ENCODE results near the gene CADM3.
A peak's percentile ranks its signal among the peaks of the same experiment; 100 is the strongest.

Gene CADM3

DNA sequence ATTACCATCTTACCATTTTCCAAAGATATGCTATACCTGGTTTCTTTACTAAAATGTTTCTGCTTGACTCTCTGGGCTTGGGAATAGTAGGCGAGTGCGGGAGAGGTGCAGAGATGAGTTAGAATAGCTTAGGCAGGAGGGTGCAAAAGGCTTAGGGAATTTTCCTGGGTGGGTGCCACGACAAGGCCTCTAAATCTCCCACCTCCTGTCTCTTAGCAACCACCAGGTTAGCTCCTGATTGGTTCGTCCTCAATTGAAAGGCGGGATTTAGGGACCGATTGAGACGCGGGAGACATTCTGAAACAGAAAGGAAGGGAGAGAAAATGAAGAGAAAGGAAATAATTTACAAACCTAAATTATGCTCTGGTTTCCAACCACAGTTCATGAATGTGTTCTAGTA lies 36.4 kb downstream of the CADM3 start:
- no peak for DNase-seq

DNA sequence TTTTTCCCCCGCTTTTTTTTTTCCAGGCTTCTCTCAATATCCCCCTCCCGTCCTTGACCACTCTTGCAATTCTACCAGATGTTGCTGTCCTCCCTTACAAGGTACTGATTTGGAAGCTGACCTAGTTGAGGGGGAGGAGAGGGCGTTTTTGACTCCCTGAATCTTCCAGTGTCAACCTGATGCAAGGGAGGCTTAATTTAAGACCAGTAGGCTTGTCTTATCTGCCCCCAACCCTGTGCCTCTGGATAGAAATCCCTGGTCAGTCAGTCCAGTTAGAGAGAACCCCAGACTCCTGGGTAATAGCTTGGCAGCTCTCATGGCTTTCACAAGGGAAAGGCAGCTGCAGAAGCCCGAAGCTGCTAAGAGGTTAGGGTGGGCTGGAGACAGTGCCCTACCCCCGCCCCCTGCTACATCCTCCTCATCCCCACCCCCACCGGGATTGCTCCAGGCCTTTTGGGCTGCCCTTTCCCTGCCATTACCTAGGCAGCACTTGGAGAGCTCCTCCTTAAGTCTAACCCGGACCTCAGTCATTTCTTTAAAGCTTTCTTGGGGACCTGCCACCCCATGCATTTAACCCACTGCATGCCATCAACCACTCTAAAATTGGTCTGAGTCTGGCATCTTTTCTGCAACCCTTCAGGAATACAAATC lies 36.9 kb downstream of the CADM3 start:
- DNase-seq = no peak

DNA sequence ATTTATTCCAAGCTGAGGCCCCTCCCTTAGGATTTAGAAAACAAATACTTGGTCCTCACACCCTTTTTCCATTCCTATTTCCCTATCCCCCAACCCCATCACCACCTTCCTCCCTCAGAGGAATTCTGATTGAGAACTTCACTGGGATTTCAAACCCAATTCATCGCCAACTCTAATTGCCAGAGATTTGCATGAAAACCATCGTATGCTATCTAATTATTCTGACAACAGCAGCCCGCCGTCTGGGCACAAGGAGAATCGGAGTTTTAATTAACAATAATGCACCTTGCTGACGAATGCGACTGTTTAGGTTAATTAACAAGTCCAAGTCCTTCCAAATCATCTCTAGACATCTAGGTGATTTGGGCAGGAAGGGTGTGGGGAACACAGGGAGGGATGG lies 37.6 kb downstream of the CADM3 start:
- DNase-seq = no peak

DNA sequence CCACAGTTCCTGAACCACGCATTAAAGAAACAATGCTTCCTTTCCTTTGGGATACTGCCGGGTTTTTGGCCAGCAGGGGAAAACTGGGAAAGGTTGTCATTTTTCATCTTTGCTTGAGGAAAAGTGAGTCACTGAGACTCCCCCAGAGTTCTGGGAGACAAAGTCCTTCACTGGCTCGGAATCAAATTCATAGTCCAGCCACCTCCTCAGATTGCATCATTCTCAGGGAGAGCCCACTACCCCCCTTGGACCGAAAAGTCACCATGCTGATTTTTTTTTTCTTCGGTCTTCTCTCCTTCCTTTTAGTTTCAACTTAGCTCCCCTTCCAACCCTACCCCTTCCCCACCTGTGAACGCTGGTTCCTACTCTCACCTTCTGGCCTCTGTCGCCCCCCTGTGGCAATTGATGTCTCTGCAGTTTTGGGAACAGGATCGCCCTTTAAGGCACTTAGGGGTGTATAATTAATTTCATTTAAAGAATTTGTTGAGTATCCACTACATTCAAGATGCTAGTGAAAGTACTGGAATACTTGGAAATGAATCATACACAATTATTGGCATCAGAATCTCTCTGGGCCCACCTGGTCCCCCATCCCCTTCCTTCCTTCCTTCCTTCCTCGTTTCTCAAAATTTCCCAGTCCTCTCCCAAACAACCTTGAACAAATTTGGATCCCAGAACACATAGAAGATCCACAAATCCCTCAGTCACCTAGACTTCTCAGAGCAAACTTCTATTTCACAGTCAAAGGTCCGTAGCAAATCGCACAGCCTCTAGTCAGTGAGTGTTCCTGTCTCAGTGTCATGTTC lies 40.1 kb downstream of the CADM3 start:
- DNase-seq = peak; percentile 11

DNA sequence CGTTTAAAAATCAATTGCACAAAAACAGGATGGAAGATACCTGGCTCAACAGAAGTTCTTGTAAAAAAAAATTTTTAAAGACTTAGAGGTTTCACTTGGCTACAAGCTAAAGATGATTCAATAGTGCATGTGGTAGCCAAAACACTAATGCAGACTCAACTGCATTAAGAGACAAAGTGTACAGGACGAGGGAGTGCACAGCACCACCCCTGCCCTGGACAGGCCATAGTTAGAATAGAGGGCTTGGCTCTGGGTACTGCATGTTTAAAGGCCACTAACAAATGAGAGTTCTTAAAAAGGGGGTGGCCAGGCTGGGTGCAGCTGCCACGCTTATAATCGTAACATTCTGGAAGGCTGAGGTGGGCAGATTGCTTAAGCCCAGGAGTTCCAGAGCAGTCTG lies 41.2 kb downstream of the CADM3 start:
- no peak for DNase-seq

DNA sequence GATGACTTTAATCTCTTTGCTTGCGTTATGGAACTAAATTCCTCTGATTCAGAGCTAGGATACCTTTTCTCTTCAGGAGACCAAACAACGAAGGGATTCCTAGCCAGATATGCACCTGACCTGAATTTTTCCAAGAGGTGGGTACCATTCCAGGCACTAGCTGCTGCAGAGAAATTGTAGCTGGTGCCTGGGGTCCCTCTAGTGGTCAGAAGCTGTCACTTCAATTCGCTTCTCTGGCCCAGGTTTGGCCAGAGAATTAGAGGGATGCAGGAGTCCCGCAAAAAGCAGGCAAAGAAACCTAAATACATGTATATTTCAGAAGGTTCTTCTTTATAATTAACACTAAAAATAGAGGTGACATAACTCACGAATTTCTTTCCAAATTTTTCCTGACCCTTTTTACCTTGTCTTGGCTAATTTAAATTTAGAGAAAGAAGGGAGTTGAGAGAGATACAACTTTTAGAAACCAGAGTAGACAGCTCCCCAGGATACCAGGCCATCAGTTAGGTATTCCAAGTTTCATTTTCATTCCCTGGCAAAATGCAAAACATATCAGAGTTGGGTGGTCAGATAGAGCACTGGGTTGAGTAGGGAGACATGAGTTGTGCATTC lies 42.8 kb downstream of the CADM3 start:
- DNase-seq = peak; percentile 11

DNA sequence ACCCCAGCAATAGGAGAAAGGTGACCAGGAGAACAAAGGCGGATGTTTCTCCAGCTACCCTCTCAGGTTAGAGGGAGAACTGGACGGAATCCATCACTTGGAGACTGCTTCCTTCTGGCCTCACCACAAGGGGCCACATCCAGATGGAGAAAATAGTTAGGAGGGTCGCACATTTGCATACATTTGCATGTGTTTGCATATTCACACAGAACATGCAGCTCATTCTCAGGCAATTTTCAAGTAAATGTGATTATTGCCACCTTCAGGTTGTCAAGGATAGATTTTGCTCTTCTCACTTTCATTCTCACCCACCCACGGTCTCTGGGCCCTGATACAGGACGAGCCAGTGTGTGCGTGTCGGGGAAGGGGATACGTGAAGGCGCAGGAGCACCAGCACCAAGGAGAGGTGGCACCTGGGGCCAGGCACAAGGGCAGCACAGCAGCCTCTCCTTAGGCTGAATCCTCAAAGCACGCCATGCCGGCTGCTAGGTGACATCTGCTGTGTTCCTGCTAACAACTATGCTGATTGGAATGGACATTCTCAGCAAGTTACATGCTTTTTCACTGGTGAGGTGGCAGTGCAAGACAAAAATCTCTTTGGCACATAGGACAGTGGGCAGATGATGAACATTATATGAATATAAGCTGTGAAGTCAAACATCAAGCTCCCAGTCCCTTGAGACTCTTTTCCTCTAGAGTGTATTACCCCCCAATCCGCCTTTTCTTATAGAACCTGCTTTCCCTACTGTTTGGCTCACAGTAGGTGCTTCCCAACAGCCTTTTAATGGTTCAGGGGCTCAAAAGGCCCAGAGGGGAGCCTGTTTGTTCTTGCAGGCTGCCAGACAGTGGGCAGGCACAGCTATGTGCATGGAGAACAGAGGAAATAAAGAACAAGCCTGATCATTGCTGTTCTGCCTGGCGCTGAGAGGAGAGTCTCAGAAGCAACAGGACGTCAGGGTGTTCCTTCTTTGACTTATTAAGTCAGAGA lies 47.5 kb downstream of the CADM3 start:
- DNase-seq = no peak

DNA sequence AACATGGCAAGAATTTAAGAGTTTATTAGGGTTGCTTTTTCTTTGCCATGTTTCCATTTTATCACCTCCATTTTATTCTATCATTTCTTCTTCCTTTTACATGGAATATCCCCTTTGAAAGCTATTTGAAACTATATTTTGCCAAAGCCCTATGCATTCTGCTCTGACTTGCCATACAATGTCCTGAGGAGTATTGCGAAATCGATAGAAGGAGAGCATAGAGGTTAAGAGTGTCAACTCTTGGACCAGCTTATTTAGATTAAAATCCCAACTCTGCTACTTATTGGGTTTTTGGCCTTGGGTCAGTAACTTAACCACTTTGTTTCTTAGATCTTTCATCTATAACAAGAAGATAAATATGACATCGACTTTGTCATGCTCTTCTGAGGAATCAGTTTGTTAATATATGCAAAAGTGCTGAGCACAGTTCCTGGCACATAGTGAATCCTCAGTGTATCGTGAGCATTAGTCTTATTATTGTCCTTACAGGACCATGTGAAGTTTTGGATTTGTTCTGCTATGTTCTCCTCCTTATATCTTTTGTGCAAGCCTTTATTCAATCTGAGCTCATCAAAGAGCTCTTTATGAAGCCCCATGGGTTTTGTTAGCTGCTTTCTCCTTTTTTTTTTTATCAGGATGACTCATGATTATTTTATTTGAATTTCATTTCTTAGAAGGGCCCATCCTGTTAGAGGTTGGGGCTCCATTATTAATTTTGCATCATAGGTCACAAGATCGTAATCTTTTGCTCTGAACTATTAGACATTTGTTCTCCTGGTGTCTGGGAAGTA lies 50.9 kb downstream of the CADM3 start:
- DNase-seq = no peak

DNA sequence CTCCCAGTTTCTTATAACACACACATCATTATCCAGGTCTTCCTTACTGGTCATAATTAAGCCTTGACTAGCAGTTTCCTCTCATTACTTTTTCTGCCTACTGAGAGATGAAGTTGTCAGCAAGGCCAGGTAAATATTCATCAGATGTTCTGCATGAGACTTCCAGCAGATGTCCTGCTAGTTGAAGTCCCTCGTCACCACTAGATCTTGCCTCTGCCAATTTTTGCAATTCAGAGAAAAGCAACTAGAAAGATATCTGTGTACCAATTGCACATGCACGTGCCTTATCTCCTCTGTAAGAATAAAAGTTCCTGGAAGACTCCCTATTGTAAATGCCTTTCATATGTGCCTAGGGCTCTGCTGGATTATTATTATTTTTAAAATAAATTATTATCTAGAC lies 51.6 kb downstream of the CADM3 start:
- no peak for DNase-seq

DNA sequence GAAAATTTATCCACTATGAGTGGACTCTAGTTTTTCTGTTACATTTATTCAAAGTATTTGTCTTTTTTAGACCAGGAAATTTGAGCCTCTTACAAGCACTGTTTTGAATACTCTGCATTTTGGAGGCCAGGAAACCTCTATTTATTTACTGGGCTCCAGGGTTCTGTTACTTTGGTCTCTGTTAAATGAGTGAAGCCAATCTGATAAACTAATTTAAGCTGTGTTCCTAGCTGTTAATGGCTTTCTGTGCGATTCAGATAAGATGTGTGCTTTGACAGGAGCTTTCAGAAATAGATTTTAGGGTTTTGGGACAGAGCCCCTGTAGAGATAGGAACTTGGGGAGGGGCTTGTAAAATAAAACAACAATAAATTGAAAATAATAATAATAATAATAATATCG lies 57.1 kb downstream of the CADM3 start:
- DNase-seq = no peak

DNA sequence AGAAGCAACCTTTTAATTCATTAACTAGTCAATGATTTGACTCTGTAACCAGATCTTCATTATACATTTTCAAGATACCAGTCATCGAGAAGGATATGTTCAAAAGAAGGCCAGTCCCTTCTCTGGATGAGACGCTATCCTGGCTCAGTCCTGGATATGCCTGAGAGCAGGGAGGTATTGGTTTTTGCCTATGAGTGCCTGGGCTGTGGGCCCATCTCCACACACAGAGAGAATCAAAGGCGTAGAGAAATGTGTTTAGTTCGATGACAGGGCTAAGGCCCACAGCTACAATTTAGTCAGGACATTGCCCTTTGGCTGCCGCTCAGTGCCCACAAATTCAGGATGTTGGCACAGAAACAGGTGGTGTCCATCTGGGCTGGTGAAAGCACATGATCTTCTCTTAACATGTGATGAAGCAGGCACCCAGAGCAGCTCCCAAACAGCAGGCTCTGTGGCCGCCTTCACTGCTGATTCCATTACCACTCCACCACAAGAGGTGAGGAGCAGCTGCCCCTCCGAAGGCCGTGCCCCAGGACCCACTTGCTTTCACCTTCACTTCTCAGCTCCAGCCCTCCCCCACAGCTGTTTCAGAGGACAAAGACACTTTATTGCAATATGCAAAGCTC lies 58.0 kb downstream of the CADM3 start:
- DNase-seq = no peak

DNA sequence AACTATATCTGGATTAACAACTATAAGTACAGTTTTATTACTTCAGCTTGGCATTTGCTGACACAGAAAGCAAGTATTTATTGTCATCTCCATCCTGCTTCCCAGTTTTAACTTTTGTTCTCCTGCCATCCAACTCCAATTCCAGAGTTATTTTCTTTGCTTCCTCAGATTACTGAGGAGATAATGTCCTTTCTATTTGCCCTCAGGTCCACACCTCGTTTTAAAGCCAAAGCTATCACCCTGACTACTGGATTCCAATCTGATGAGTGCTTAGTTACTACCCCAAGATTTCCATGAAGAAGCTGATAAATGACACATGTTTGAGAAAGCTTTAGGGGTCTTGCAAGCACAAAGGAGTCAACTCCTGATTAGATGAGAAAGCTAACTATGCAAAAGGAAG lies 58.5 kb downstream of the CADM3 start:
- no peak for DNase-seq

DNA sequence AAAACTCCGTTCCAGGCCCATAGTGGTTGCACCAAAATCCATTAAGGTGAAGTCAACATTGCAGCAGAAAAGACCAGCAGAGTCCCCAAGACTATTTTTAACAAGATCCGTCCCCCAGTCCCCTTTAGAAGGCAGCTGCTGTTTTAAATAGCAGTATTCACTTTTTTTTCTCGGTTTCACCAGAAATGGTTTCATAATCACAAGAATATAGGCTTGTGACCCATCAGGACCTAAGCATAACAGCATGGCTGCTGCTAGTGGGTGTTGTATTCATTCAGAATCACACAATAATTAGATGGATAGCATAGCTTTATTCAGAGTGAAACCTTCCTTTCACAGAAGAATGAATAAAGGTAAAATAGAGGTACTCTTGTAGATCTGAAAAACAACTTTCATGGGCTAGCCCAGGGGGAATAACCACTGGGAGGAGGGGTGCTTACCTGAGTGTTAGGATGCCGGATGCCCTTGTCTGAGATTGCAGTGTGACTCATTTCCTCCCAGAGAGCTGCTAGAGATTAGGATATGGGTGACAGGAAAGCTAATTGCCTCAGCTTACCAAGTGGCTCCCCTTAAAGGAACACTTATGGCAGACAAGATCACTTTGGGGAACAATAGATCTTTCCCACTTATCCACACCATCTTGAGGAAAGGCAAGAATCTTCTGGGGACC lies 68.3 kb downstream of the CADM3 start:
- no peak for DNase-seq

DNA sequence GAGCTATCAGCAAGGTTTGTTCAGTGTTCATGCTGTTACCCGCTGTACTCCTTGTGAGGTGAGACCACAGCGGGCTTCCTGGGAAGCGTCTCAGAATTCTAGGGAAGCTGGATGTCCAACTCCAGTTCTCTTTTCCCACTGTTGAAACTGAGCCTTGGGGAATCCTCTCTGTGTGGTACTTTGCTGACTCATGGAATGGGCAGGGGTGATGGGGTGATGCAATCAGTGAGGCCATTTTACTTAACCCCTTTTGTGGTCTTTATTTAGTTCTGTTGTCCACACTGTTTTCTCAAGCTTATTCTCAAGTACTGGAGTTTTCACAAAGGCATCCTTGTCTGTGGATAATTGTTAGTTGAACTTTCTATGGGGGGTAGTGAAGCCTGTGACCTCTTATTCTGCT lies 75.9 kb downstream of the CADM3 start:
- no peak for DNase-seq

DNA sequence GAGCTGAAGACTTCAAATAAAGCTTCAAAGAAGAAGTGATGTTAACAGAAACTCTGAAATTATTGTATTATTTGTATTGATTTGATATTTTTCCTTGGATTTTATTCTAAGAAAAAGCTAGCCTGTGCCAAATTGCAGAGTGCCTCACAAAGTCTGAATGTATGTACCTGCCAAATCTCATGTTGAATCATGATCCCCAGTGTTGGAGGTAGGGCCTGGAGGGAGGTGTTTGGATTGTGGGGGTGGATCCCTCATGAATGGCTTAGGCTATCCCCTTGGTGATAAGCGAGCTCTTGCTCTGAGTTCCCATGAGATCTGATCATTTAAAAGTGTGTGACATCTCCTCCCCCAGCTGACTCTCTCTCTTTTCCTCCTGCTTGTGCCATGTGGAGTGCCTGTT lies 76.9 kb downstream of the CADM3 start:
- no peak for DNase-seq

DNA sequence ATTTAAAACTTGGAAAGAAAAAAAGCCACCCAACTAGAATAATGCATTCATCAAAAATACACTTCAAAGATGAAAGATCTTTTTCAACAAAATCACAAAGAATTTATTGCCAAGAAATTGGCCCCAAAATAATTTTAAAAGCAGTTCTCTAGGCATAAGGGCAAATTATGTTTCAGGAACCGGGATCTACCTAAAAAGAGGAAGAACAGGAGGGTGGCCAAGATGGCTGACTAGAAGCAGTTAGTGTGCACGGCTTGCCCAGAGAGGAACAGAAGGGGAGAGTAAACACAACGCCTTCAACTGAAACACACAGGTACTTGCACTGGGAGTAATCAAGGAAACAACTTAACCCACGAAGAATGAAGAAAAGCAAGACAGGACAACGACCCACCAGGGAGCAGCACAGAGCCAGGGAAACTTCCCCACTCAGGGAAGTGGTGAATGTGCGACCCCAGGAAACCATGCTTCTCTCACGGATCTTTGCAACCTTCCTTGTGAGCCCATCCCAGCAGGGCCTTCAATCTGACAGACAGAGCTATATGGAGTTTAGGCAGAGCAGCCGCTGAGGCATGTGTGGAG lies 79.3 kb downstream of the CADM3 start:
- no peak for DNase-seq

All from central memory CD4-positive, alpha-beta T cell (primary cell).